ENCODE measurements around the gene GCC1.
A peak's percentile ranks its signal among the peaks of the same experiment; 100 is the strongest.

The GCC1 gene

GRCh38 chr7:127589896-127590295 is 4.5 kb upstream of the GCC1 start:
- Histone ChIP-seq H4K20me1 (peaks cover 23% of the 10 kb centered on the region), H3K36me3 (peaks cover 27% of the 10 kb centered on the region), H3K4me3 (0 out of 2 replicates have a peak overlapping the region, but pooled peaks have one; percentile 98), H3K27me3 (no peaks in the 10 kb centered on the region), H3K27ac (no peak overlapping the region), H3K4me1 (peaks cover 27% of the 10 kb centered on the region), H3K4me2 (peak overlapping the region; percentile 96), H3K9ac (peak overlapping the region; percentile 92; the same call in 1 of the 2 replicates), H3K9me3 (no peaks in the 10 kb centered on the region)
- no peak for TF ChIP-seq Cebpa-rat (IDR thresholded peaks at IDR 0.05)

- Histone ChIP-seq H3K36me3 (peaks cover 27% of the 10 kb centered on the region), H3K4me2 (peak overlapping the region; percentile 96), H4K20me1 (peaks cover 33% of the 10 kb centered on the region), H3K27ac (peak overlapping the region; percentile 87), H3K9ac (peak overlapping the region; percentile 92), H3K4me1 (peaks cover 37% of the 10 kb centered on the region), H3K4me3 (peak overlapping the region; percentile 98), H3K27me3 (no peaks in the 10 kb centered on the region), H3K9me3 (no peaks in the 10 kb centered on the region)
- TF ChIP-seq Cebpa-rat (IDR thresholded peaks at IDR 0.05) = no peak
Observed at GRCh38 chr7:127588697-127589482, 3.5 kb upstream of the GCC1 start.

- H3K4me1 ChIP-seq = peaks cover 44% of the 10 kb centered on the region
- peak within 1 kb of the TSS; percentile 92 for H3K9ac ChIP-seq
- peaks cover 40% of the 10 kb centered on the region for H4K20me1 ChIP-seq
- H3K4me3 ChIP-seq = peak within 1 kb of the TSS; percentile 98
- TF ChIP-seq Cebpa-rat (IDR thresholded peaks at IDR 0.05) = no peak
- H3K9me3 ChIP-seq = no peaks in the 10 kb centered on the region
- H3K27ac ChIP-seq = peak within 1 kb of the TSS; percentile 87
- H3K36me3 ChIP-seq = peaks cover 34% of the 10 kb centered on the region
- H3K4me2 ChIP-seq = peak within 1 kb of the TSS; percentile 96
- no peaks in the 10 kb centered on the region for H3K27me3 ChIP-seq
Observed at GRCh38 chr7:127588019-127588696, 2.8 kb upstream of the GCC1 start, which contains the start of gene ARF5. ARF5 (plus strand) TSS chr7:127588411; CDS start chr7:127588499, 88 bp downstream.

GRCh38 chr7:127587663-127588018 is 2.2 kb upstream of the GCC1 start:
- Histone ChIP-seq H3K27me3 (no peaks in the 10 kb centered on the region), H3K27ac (peak overlapping the region; percentile 87)

DNA sequence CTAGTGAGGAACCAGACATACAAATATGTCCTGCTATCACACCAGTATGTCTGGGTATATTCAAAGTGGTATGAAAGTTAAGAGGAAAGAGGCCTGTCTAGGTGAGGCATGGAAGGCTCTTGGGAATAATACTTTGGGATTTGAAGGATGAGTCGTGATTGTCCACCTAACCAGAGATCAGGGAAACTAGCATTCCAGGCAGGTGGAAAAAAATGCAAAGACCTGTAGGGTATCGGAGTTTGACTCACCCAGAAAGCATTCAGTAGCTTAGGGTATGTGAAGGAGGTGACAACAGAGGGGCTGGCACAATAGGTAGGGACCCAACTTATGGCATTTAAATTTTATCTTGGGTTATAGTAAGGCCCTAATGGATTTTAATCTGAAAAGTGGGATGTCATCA is 950 bp upstream of the GCC1 start:
- Histone ChIP-seq H3K36me3 (peaks cover 44% of the 10 kb centered on the region), H3K9ac (no peak overlapping the region), H3K4me2 (no peak overlapping the region), H3K9me3 (no peaks in the 10 kb centered on the region), H4K20me1 (peaks cover 58% of the 10 kb centered on the region), H3K4me1 (peaks cover 58% of the 10 kb centered on the region), H3K27me3 (no peaks in the 10 kb centered on the region), H3K4me3 (no peak overlapping the region), H3K27ac (no peak overlapping the region)
- no peak for TF ChIP-seq Cebpa-rat (IDR thresholded peaks at IDR 0.05)

More at GRCh38 chr7:127587663-127588018, 2.2 kb upstream of the GCC1 start:
- peak overlapping the region; percentile 95 for H3K4me2 ChIP-seq
- H3K36me3 ChIP-seq = peaks cover 39% of the 10 kb centered on the region
- no peak for TF ChIP-seq Cebpa-rat (IDR thresholded peaks at IDR 0.05)
- H3K9me3 ChIP-seq = no peaks in the 10 kb centered on the region
- H3K4me1 ChIP-seq = peaks cover 48% of the 10 kb centered on the region
- H3K4me3 ChIP-seq = peak overlapping the region; percentile 98
- H4K20me1 ChIP-seq = peaks cover 46% of the 10 kb centered on the region
- H3K9ac ChIP-seq = peak overlapping the region; percentile 92

DNA sequence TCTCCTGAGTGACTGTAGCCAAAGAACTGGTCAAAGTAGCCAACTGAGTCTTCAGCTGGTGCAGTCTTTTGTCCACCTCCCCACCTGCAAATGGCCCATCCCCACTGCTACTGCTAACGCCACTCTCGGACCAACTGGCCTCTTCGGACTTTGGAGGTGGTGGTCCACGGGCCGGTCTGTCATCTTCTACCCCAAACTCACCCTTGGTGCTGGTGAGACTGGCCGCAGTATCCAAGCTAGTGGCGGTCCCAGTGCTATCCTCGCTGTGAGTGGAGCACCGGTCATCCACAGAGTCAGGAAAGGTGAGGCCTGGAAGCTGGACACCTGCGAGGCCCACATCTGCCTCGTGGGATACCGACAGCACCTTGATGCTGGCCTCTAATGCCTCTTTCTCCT is 750 bp downstream of the GCC1 start:
- H3K36me3 ChIP-seq = peaks cover 44% of the 10 kb centered on the region
- no peaks in the 10 kb centered on the region for H3K9me3 ChIP-seq
- no peaks in the 10 kb centered on the region for H3K27me3 ChIP-seq
- peak overlapping the region; percentile 83 for H3K27ac ChIP-seq
- H3K4me3 ChIP-seq = peak overlapping the region; percentile 92
- H3K9ac ChIP-seq = peak overlapping the region; percentile 88
- H3K4me1 ChIP-seq = peaks cover 60% of the 10 kb centered on the region
- TF ChIP-seq Cebpa-rat (IDR thresholded peaks at IDR 0.05) = no peak
- peaks cover 67% of the 10 kb centered on the region for H4K20me1 ChIP-seq
- peak overlapping the region; percentile 95 for H3K4me2 ChIP-seq

DNA sequence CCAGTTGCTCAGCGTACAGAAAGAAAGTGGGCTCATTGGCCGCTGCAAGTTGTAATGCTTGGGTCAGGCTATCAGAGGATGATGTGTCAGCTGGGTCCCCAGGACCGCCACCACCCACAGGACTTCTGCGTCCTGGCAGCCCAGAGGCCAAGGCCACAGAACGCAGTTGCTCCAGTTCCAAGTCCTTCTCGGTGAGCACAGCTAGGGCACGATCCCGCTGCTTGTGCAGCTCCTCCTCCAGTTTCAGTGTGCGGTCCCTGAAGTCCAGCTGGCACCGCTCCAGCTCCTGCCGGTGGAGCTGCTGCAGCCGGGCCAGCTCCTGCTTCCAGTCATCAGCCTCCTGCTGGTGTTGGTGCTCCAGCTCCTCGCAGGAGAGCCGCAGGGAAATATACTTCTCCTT is 3.0 kb downstream of the GCC1 start:
- Histone ChIP-seq H3K4me1 (peaks cover 44% of the 10 kb centered on the region), H3K4me2 (peak overlapping the region; percentile 95; the same call in 1 of the 2 replicates), H3K9me3 (no peaks in the 10 kb centered on the region)

DNA sequence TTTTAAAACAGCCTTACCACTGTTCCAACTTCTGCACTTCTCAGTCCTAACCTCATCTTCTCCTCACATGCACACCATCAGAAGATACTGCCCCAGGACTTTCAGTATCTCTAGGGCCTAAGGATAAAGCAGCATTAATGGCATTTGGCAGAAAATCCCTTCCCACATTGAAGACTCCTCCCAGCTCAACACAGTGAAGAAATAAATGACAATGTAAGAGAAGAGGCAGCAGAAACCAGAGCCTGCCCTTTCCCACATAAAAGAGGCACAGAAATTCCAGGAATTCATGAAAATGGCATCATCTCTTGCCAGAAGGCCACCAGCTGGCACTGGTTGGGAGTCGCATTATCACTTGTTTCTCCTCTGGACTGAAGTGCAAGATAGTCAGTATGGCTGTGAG is 3.7 kb downstream of the GCC1 start:
- Histone ChIP-seq H4K20me1 (peaks cover 73% of the 10 kb centered on the region), H3K4me3 (no peak overlapping the region), H3K9ac (no peak overlapping the region), H3K9me3 (no peaks in the 10 kb centered on the region), H3K27me3 (no peaks in the 10 kb centered on the region), H3K36me3 (peaks cover 68% of the 10 kb centered on the region), H3K4me1 (peaks cover 44% of the 10 kb centered on the region), H3K27ac (no peak overlapping the region), H3K4me2 (peak overlapping the region; percentile 95)
- no peak for TF ChIP-seq Cebpa-rat (IDR thresholded peaks at IDR 0.05)

More for the DNA sequence above, 3.0 kb downstream of the GCC1 start:
- Histone ChIP-seq H3K27ac (no peak overlapping the region), H4K20me1 (peaks cover 73% of the 10 kb centered on the region), H3K9ac (no peak overlapping the region), H3K4me3 (no peak overlapping the region), H3K27me3 (no peaks in the 10 kb centered on the region), H3K36me3 (peaks cover 65% of the 10 kb centered on the region)
- no peak for TF ChIP-seq Cebpa-rat (IDR thresholded peaks at IDR 0.05)

DNA sequence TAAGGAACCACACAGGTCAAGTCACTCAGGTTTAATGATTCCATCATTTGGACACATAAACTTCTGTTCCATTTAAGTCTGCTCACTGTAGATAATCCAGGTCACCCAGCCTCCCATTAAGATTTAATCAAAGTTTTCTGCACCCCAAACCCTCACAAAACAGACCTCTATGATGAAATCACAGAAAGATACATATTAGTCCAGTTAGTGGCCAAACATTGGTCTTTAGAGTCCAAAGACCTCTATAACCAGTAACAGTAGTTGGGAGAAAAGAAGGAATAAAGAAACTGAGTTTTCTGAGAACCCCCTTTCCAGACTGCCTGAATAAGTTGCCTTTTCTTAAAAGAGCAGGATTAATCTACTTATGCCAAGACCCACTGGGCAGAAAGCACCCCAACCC is 4.8 kb downstream of the GCC1 start:
- Histone ChIP-seq H3K4me2 (0 out of 2 replicates have a peak overlapping the region, but pooled peaks have one; percentile 2), H3K36me3 (peaks cover 72% of the 10 kb centered on the region), H4K20me1 (peaks cover 73% of the 10 kb centered on the region), H3K4me1 (peaks cover 38% of the 10 kb centered on the region), H3K27me3 (no peaks in the 10 kb centered on the region), H3K9me3 (no peaks in the 10 kb centered on the region), H3K27ac (no peak overlapping the region), H3K9ac (no peak overlapping the region), H3K4me3 (no peak overlapping the region)
- no peak for TF ChIP-seq Cebpa-rat (IDR thresholded peaks at IDR 0.05)

Data from BLaER1 (cell line).